Activated naive CD8-positive, alpha-beta T cell treated with anti-CD3 and anti-CD28 coated beads, Interleukin-2, amount 50 U/mL, for 24 hours (primary cell): ENCODE measurements around the gene ZNF763.
A peak's percentile ranks its signal among the peaks of the same experiment; 100 is the strongest.
"Not testable (repeated sequence)": the region's sequence is repeated elsewhere in the genome, so short reads cannot be mapped to it uniquely, and the experiment has no call there.

ENCODE experiments used
- ATAC-seq: fragments of 150-1000 bp; cut with Tn5 transposase; one replicate; pipeline ENCODE4 v1.10.0; 2021
- DNase-seq: peaks from one replicate; pipeline ENCODE4 v3.0.0; 2021
- H3K27ac Mint-ChIP-seq: one replicate; pipeline ENCODE4 v1.8.0; 2021; ENCODE audit warnings: mild to moderate bottlenecking, mixed read lengths
- H3K27me3 Mint-ChIP-seq: one replicate; pipeline ENCODE4 v1.8.0; 2021; ENCODE audit warnings: mixed read lengths
- H3K36me3 Mint-ChIP-seq: one replicate; pipeline ENCODE4 v1.8.0; 2021; ENCODE audit warnings: low read depth, mixed read lengths
- H3K4me1 Mint-ChIP-seq: one replicate; pipeline ENCODE4 v1.8.0; 2021; ENCODE audit warnings: mixed read lengths
- H3K4me3 Mint-ChIP-seq: one replicate; pipeline ENCODE4 v1.8.0; 2021; ENCODE audit warnings: mild to moderate bottlenecking, moderate library complexity, mixed read lengths
- H3K9me3 Mint-ChIP-seq: one replicate; pipeline ENCODE4 v1.8.0; 2021; ENCODE audit warnings: mixed read lengths

ZNF763 gene

DNA sequence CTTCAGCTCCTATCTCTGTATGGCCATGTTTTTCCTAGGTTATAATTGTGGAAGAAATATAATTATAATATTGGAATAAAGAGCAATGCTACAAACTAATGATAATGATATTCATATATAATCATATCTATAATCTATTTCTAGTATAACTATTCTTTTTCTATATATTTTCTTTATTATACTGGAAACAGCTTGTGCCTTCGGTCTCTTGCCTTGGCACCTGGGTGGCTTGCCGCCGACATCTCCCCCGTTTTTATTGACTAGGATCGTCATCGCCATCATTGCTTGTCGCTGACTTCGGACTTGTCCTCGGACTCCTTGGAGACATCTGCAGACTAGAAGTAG, 24.2 kb downstream of the ZNF763 start:
- ATAC-seq (no peak), DNase-seq (no peak)
- Mint-ChIP-seq H3K4me1 (peaks cover 40% of the 10 kb centered on the region), H3K4me3 (peak overlapping the region; percentile 98), H3K27me3 (no peaks in the 10 kb centered on the region), H3K36me3 (peaks cover 9% of the 10 kb centered on the region), H3K9me3 (no peaks in the 10 kb centered on the region), H3K27ac (no peak overlapping the region)

DNA sequence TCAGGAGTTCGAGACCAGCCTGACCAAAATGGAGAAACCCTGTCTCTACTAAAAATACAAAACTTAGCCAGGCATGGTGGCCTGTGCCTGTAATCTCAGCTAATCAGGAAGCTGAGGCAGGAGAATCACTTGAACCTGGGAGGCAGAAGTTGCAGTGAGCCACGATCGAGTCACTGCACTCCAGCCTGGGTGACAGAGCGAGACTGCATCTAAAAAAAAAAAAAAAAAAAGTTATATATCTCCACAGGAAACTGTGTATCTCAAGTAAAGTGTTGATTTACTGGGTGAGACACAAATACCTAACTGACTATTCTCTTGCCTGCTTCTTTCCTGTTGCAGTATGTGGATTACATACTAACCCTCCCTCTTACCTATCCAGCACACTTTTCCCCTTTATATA, 27.1 kb downstream of the ZNF763 start:
- peaks cover 18% of the 10 kb centered on the region for H3K36me3 Mint-ChIP-seq
- not testable (repeated sequence) for H3K4me3 Mint-ChIP-seq, H3K27ac Mint-ChIP-seq, H3K27me3 Mint-ChIP-seq, ATAC-seq, DNase-seq, H3K9me3 Mint-ChIP-seq
- peaks cover 52% of the 10 kb centered on the region for H3K4me1 Mint-ChIP-seq

DNA sequence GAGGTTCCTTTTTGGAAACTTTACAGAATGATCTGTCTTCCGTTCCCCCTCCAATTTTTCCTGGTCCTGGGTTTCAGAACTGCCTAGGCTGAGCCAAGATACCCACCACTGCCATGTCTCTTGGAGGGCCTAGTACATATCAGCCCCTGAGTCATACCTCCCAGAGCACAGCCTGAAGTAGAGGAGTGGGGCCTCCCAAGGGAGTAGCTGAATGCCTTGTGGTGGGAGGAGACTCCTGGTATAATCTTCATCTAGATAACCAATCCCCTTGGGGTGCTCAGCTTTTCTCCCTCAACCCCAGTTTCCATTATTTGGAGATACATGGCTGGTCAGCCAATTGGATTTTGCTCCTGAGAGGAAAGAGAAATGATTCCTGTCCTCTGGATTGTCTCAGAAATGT, 30.3 kb downstream of the ZNF763 start:
- H3K27me3 Mint-ChIP-seq = no peaks in the 10 kb centered on the region
- DNase-seq = no peak
- H3K4me3 Mint-ChIP-seq = no peak overlapping the region
- H3K4me1 Mint-ChIP-seq = peaks cover 50% of the 10 kb centered on the region
- H3K27ac Mint-ChIP-seq = no peak overlapping the region
- H3K36me3 Mint-ChIP-seq = peaks cover 28% of the 10 kb centered on the region
- peak; percentile 73 for ATAC-seq
- H3K9me3 Mint-ChIP-seq = no peaks in the 10 kb centered on the region

DNA sequence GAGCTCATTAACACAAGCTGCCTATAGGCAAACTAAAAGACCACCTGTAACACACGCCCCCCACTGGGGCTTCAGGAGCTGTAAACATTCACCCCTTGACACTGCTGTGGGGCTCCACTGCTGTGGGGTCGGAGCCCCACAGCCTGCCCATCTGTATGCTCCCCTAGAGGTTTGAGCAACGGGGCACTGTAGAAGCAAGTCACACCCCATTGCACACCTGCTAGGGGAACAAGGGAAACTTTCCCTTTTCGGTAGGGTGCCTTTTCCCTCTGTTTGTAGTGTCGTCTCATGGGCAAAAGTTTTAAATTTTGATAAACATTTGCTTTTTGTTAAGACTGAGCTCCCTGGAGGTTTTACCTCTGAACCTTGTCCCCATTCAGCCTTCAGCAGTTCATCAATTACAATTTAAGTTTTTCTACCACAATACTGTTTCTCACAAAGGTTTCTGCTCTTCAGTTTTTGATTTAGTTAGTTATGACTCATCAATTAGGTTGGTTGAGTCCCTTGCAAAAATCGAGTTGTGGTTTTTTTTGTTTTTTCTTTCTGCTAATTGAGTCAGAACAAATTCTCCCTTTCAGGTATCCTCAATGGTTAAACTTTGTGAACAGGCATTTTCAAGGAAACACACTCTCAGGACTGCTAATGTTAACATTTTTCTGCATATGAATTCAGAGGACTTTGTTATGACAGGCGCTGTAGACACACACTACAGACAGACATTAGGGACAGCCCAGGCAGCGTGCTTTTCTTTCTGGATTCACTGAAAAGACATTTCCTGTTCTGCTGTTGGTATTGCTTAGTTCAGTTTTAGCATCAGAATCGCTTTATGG, 35.5 kb downstream of the ZNF763 start:
- peak overlapping the region; percentile 81 for H3K27ac Mint-ChIP-seq
- H3K9me3 Mint-ChIP-seq = no peaks in the 10 kb centered on the region
- DNase-seq (no peak), ATAC-seq (peak; percentile 91)
- no peaks in the 10 kb centered on the region for H3K27me3 Mint-ChIP-seq
- H3K36me3 Mint-ChIP-seq = peaks cover 40% of the 10 kb centered on the region
- peak overlapping the region; percentile 40 for H3K4me3 Mint-ChIP-seq
- H3K4me1 Mint-ChIP-seq = peaks cover 30% of the 10 kb centered on the region

DNA sequence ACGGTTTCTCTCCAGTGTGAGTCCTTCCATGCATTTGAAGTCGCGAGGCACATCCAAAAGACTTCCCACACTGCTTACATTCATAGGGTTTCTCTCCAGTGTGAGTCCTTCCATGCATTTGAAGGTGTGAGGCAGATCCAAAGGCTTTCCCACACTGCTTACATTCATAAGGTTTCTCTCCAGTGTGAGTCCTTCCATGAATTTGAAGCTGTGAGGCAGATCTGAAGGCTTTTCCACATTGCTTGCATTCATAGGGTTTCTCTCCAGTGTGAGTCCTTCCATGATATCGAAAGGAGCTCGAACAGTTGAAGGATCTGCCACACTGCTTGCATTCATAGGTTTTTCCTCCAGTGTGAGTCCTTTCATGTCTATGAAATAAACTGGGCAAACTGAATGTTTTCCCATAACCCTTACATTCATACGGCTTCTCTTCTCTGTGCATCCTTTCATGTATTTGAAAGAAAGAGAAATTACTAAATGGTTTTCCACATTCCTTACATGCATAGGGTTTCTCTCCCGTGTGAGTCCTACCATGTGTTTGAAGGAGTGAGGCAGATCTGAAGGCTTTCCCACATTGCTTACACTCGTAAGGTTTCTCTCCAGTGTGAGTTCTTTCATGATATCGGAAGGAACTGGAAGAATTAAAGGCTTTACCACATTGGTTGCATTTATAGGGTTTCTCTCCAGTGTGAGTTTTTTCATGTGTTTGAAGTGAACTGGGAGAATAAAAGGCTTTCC, 50.3 kb downstream of the ZNF763 start:
- no peak for DNase-seq
- H3K9me3 Mint-ChIP-seq = peaks cover 50% of the 10 kb centered on the region
- H3K4me3 Mint-ChIP-seq = no peak overlapping the region
- H3K27ac Mint-ChIP-seq = no peak overlapping the region
- no peak for ATAC-seq
- H3K4me1 Mint-ChIP-seq = no peaks in the 10 kb centered on the region
- H3K27me3 Mint-ChIP-seq = no peaks in the 10 kb centered on the region
- H3K36me3 Mint-ChIP-seq = peaks cover 78% of the 10 kb centered on the region

DNA sequence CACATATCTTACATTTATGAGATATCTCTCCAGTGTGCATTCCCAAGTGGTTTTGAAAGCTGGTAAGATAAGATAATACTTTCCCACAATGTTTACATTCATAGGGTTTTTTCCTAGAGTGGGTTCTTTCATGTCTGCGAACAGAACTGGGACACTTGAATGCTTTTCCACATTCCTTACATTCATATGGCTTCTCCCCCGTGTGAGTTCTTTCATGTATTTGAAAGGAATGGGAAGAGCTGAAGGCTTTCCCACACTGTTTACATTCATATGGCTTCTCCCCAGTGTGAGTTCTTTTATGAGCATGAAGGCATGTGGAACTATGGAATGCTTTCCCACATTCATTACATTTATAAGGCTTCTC, 50.9 kb downstream of the ZNF763 start:
- no peak overlapping the region for H3K4me3 Mint-ChIP-seq
- no peak overlapping the region for H3K27ac Mint-ChIP-seq
- peaks cover 50% of the 10 kb centered on the region for H3K9me3 Mint-ChIP-seq
- no peaks in the 10 kb centered on the region for H3K4me1 Mint-ChIP-seq
- DNase-seq (no peak), ATAC-seq (no peak)
- peaks cover 80% of the 10 kb centered on the region for H3K36me3 Mint-ChIP-seq
- no peaks in the 10 kb centered on the region for H3K27me3 Mint-ChIP-seq
